Germinal center (tissue), 1 donor: ENCODE results near the gene FLYWCH1.

Experiments used
- DNase-seq: peaks from one replicate; pipeline ENCODE4 v3.0.0; 2012; ENCODE audit warnings: mixed read lengths, low spot score

FLYWCH1 gene

DNA sequence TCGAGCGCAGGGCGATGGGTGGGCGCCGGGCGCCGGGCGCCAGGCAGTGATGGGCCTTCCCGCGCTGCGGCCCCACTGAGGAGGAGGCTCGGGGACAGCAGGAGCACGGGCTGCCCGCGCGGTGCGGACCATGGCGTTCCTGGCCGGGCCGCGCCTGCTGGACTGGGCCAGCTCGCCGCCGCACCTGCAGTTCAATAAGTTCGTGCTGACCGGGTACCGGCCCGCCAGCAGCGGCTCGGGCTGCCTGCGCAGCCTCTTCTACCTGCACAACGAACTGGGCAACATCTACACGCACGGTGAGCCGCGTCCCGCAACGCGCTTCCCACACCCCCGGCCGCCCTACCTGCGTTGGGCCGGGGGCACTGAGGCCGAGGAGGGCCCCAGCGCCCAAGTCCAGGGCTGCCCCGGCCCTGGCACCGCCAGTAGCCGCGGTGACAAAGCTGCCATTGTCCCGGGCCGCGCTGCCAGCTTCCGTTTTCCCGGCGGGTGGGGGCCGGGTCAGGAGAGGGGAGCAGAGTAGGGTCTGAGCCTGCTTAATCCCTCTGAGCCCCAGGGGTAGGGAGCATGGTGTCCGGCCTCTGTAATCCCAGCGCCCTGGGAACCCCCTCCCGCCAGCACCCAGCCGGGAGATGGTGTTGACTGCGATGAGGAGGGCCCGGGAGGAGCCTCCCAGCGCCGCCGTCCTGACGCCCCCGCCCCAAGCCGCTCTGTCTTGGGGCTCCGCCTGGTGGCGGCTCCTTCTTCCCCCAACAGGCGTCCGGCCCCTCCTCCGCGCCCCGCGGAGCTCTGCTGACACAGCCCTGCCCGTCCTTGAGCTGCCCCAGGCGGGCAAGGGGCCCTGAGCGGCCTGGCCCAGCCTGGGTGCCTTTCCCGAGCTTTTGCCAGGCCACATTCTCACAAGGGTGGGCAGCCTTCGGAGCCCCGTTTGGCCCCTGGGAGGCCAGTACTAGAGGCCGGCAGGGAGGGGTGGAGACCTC, 58.1 kb downstream of the FLYWCH1 start:
- DNase-seq = peak; percentile 74

DNA sequence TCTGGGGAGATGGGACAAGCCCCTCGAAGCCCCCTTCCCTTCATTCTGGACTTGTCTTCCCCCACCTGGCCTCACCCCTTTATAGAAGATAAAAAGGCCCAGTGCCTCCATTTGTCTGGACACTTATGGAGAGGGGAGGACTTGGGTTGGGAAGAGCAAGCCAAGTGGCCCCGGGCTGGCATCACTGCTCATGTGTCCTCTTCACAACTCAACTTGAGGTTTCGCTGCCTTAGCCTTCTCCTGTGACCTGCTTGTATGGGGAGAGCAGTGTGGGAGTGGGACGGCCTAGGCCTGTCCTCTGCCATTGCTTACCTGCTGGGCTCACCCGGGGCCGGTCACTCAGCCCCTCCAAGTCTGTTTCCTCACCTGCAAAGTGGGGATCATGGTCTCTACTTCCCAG, 58.8 kb downstream of the FLYWCH1 start:
- no peak for DNase-seq

DNA sequence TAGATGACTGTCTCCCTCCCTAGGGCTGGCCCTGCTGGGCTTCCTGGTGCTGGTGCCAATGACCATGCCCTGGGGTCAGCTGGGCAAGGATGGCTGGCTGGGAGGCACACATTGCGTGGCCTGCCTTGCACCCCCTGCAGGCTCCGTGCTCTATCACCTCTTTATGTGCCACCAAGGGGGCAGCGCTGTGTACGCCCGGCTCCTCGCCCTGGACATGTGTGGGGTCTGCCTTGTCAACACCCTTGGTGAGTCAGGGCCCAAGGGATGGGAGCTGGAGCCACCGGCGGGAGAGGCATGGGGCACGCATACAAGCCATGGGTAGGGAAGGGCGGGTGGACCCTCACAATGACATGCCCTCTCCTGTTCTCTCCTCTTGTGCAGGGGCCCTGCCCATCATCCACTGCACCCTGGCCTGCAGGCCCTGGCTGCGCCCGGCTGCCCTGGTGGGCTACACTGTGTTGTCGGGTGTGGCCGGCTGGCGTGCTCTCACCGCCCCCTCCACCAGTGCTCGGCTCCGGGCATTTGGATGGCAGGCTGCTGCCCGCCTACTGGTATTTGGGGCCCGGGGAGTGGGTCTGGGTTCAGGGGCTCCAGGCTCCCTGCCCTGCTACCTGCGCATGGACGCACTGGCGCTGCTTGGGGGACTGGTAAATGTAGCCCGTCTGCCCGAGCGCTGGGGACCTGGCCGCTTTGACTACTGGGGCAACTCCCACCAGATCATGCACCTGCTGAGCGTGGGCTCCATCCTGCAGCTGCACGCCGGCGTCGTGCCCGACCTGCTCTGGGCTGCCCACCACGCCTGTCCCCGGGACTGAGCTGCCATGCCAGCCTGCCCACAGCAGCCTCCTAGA, 59.6 kb downstream of the FLYWCH1 start:
- DNase-seq = no peak

DNA sequence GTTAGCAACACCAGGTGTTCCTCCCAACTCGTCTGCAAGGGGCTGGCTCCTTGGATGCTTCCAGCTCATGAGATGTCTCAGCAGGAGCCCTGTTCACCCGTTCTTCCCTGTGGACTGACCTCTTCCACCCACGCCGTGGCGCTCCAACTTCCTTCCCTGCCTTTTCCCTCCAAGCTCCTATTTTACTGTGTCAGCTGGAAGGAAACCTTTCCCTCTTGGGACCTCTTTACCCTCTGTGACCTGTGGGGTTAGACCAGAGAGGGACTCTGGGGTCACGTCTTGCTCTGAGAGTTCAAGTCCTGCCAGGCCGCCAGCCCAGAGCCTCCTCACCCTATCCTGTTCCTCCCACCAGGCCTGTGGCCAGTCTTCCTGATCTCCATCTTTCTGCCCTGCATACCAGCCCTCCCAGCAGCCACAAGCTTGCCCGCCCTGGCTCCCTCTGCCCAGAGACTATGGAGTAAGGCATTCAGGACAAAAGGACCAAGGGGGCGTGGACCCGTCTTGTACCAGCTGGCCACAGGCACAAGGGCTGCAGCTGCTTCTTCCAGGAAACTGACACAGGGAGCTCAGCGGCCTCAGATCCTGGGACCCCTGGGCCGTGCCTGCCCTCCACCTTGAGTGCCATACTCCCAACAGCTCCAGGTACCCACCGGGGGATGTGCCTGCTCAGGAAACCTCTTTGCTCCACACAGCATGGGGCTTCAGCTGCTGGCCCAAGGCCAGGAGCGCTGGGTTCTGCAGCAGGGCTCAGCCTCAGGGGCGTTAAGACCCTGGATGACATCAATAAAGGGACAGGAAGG, 60.5 kb downstream of the FLYWCH1 start:
- no peak for DNase-seq

DNA sequence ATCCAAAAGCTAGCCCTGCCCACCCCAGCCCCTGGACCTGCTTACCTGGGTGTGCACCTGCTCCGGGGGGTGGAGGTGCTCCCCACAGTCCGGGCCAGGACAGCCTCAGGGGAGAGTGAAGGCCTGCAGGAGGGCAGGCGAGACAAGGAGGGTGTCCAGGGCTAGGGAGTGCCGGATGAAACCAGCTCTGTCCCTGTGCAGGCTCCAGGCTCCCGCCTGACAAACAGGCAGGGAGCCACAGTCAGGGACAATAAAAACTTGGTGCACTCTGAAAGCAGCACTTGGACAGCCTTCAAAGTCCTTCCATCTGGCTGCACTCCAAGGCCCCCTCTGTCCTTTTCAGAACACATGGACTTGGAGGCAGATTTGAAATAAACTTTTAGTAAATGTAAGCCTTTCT, 61.4 kb downstream of the FLYWCH1 start:
- DNase-seq = no peak

DNA sequence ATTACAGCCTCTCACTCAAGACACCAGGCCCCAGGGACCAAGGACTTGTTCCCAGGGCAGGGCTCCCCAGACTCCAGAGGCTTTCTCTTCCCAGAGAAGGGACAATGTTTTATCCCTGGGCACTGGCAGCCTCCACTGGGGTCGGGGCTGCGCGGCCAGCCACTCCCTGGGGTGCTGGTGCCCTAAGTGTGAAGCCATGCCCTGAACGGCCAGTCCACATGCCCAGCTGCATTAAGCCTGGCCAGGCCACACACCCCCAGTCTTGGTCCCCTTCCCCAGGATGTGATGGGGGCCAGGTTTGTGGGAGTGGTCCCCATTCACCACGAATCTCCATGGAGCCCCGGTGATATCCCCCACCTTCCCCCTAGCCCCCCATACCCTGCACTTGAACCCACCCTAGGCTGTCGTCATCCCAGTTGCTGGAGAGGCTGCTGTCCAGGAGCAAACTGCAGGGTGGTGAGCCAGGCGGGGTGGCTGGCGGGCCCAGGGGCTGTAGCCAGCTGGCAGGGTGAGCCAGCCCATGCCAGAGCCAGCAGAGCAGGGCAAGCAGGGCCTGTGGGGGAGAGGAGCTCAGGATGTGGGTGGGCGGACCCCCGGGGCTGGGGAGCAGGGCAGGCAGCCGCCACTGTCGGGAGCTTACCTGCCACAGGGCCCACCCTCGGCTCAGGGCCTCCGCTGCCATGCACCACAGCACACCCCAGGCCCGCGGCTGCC, 62.0 kb downstream of the FLYWCH1 start:
- no peak for DNase-seq

DNA sequence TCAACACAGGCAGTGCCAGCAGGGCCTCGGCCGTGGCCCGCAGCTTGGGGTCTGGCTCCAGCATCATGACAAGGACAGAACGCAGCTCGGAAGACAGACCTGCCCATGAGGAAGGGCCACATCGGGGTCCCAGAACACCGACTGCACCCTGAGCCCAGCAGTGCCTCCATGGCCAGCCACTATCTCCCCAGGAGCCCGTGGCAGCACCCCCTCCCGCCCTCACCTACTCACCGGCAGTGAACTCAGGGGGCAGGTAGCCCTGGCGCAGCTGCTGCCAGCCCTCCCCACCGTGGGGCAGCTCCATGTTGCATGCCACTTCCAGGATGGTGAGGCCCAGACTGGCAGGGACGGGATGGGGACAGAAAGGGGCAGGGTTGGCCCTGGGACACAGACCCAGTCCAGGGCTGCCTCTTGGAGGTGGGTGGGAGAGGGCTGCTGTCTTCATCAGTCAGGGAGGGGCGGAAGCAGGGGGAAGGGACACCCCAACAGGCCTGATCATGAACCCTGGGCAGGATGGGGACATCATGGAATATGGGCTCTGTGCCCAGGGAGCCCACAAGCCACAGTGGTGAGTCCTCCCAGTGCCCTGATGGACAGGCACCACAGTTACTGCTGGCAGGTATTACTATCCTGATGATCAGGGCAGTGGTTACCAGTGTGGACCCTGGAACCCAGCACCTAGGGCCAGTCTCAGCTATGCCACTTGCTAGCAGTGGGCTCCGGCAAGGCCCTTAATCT, 62.8 kb downstream of the FLYWCH1 start:
- DNase-seq = no peak

DNA sequence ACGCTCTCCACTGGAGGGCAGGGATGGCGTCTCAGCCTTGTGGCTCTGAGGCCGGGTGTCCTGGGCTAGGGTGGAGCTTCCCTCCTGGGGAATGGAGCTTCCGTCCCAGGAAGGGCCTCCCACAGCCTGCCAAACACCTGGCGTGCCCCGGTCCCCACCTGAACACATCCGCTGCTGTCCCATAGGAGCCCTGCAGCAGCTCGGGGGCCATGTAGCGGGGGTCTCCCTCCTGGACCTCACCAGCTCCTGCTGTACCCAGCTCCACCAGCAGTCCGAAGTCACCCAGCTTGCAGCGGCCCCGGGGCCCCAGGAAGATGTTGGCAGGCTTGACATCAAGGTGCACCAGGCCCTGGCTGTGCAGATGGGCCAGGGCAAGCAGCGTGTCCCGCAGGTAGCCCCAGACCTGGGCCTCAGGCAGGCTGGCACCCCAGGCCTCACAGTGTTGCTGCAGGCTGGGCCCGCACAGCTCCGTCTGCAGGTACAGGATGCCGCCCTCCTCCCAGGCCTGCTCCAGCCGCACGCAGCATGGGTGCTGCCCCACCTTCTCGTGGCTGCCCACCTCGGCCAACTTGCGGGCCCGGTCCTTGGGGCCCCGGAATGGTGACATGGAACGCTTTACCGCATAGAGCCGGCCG, 63.5 kb downstream of the FLYWCH1 start:
- no peak for DNase-seq

DNA sequence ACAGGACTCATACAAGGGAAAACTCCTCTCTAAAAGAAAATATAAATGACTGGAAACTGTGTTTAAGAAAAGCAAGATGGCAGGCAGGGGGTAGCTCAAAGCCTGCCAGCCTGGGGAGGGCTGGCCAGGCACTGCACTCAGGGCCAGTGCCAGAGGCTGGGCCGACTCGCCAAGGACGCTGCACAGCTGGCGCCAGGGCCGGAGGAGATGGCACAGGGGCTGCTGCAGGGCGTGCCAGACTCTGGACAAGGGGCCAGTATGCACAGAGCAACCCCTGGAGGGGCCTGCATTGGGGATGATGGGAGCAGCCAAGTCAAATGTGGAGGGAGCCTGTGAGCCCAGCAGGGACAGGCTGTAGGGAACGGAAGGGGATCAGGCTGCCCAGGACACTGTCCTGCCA, 64.5 kb downstream of the FLYWCH1 start:
- no peak for DNase-seq

DNA sequence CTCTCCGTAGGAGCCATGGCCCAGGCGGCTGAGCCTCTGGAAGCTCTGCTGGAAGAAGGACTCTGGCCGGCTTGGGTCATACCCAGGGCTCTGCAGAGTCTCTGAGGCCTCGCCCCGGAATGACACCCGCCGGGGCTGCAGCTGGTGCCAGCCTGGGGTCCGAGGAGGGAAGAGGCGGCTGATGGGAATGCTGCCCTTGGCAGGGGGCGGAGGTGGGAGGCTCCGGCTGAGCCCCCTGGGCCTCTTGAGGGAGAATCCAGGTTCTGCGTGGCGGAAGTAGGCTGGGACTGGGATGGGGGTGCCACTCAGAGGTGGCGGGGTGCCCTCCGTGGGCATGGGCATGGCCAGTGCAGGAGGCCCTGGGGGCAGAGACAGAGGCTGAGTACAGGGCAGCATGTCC, 64.9 kb downstream of the FLYWCH1 start:
- no peak for DNase-seq

DNA sequence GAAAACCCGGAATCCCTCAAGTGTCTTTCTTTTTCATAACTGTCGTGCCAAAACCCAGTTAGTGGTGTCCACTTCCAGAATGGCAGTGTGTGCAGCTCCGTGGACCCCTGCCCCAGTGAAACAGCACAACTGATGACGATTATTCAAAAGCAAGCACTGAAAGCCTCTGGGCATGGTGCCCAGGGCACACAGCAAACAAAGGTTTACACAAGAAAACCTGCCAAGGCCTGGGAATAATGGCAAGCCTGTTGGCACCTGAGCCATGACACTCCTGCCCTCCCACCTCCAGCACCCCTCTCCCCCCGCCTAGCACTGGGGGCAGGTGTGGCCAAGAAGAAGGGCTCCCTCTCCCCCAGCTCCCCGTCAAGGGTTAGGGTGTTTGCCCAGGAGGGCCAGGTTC, 65.7 kb downstream of the FLYWCH1 start:
- DNase-seq = no peak

DNA sequence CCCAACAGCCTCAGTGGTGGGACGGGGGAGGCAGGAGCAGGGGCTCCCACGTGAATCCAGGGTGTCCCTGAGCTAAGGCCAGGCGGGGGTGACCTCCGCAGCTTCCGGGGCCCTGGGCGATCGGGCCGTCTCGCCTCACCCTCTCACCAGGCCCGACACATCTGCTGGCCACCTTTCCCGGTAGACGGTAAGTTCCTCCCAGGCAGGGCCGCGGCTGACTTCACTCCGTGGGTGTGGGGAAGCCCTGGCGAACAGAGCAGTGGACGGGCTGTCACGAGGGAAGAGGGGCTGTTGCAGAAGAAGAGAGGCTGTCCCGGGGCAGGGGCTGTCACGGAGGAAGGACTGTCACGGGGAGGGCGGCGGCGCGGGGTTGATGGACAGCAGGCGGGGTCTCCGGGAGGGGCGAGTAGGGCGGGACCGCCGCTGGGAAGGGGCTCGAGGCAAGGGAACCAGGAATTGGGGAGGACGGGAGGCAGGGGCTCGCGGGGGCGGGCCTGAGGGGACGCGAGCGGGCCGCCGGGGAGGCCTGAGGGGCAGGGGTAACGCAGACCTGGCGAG, 68.0 kb downstream of the FLYWCH1 start:
- no peak for DNase-seq

DNA sequence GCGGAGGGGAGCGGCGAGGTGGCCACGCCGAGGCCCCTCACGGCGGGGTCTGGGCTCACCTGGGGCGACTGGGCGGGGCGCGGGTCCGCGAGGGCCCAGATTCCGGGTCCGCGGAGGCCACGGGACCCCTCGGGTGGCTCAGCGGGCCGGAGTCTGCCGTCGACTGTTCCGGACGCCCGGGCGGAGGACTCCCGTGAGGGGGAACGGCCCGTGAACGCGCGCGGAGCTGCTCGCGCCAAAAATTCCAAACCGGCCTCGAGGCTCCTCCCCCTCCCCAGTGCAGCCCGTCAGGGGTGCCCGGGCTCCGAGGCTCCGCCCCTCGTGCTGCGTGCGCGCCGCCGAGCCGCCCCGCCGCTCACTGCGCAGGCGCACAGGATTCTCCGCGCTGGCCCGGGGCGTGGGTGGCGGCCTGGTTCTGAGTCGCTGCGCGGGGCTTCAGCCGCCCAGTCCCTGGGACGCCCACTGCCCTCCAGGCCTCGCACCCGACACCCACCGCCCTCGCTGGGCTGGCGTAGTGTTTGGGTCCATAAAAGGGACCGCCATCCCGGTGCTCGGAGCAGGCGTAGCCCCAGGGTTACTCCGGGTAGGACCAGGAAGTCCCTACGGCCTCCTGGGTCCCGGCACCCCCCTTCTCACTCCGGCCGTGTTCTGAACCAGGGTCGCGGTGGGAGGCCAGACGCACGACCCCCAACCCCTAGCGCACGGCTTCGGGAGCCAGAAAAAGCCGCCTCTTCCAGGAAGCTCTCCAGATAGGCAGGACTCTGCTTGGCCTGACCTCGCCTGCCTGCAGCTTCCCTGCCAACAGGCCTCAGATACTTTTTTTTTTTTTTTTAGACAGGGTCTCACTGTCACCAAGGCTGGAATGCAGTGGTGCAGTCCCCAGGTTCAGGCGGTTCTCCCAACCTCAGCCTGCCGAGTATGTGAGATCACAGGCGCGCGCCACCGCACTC, 68.8 kb downstream of the FLYWCH1 start, which contains the start of gene PKMYT1:
PKMYT1 (minus strand) TSS at position 220 of the 950 bp plus-strand sequence. CDS start 789 bp downstream, outside the sequence.
- peak; percentile 100 for DNase-seq

DNA sequence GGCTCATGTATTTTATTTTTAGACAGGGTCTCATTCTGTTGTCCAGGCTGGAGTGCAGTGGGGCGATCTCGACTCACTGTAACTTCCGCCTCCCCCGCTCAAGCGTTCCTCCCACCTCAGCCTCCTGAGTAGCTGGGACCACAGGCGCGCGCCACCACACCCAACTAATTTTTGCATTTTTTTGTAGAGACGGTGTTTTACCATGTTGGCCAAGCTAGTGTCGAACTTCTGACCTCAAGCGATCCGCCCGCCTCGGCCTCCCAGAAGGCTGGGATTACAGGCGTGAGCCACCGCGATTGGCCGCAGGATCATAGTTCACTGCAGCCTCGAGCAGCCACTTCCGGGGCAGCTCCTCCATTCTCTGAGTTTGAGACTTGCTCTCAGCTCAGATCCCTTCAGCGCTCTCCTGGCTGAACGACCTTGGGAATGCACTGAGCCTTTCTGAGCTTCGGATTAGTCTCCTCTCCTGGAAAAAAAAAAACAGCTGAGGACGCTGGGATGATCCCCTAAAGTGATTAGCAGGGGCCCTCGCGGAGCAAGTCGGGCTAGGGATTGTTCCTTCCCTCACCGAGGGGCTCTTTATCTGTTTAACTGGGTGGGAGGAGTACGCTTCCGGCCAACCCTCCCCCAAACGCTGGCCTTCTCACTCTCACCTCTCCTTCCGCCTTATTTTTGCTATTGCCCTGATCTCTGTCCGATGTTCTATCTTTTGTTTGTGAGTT, 69.6 kb downstream of the FLYWCH1 start:
- no peak for DNase-seq

DNA sequence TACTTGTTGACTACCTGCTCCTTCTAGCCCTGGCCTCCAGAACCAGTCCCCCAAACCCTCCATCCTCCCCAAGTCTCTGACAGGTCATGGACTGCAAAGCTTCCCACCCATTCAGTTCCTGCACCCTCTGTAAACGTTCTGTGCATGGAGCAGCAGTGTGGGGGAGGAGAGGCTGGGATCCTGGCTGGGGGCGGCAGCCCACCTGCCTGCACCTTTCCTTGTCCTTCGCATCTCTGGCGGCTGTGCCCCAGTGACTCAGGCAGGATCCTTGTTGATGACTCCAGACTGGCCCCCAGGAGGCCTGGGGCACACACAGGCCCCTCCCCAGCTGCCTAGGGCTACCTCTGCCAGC, 70.1 kb downstream of the FLYWCH1 start:
- no peak for DNase-seq

DNA sequence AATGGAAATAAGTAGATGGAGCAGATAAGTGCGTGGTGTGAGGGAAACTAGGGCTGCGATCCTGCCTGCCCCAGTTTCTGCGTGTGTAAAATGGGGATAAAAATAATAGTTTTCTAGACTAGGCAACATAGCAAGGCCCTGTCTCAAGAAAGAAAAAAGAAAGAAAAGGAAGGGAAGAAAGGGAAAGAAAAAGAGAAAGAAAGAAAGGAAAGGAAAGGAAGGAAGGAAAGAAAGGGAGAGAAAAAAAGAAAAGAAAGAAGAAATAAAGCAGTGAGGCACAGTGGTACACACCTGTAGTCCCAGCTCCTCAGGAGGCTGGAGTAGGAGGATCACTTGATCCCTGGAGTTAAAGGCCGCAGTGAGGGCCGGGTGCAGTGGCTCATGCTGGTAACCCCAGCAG, 70.7 kb downstream of the FLYWCH1 start:
- no peak for DNase-seq

DNA sequence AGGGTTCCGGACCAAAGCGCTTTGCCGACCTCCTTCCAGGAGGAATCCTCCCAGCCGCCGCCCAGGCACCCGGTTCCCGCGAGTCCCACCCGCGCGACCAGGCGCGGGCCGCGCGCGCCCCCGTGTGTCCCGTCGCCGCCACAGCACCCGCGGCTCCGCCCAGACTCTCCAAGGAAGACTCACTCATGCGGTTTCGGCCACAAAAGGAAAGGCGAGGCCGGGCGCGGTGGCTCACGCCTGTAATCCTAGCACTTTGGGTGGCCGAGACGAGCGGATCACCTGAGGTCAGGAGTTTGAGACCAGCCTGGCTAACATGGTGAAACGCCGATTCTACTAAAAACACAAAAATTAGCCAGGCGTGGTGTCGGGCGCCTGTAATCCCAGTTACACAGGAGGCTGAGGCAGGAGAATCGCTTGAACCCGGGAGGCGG, 72.0 kb downstream of the FLYWCH1 start:
- DNase-seq = peak; percentile 84

DNA sequence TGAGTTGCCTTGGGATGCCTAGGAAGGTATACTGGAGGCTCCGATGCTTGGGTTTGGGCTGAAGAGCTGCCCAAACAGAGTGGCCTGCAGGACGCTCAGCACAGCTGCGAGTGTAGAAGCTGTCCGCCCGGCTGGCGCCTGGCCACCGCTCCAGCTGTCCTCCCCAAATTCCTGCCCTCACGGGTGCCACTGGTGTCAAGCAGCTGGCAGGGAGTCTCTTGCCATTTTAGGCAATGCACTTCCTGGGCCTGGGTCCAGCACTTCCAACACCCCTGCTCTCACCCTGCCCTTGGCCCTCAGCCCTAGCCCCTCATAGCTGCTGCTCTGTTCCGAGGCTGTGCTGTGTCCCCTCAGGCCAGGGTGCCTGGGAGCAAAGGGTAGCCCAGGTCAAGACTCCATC, 73.7 kb downstream of the FLYWCH1 start:
- no peak for DNase-seq
